Right ventricle myocardium superior (tissue), 1 donor: ENCODE measurements around the gene TM2D3. TPM values are rescaled to one million over a fixed set of nuclear protein-coding genes. Genes with fewer than 3 reads are reported as not detected.
"Not testable (repeated sequence)": the region's sequence is repeated elsewhere in the genome, so short reads cannot be mapped to it uniquely, and the experiment has no call there.

Source experiments
- ATAC-seq: fragments of 200-7000 bp; cut with Tn5 transposase; one replicate; pipeline ENCODE4 v1.9.1; 2020; ENCODE audit warnings: mild to moderate bottlenecking; ENCODE audit not compliant: poor library complexity
- DNase-seq: peaks from one replicate; pipeline ENCODE4 v3.0.0-alpha.2; 2020
- intact Hi-C: fragments of 100-400 bp; cut with DNase I; formaldehyde crosslinking; loops from one replicate; pipeline ENCODE4 v1.11.2; 2022
- total RNA-seq: library from RNA; stranded (reverse); fragmentation: NEBNext Ultra II Directional; extraction: Animal tissue kit (Norgen Biotek cat#: 25700); gene quantifications from one replicate; pipeline ENCODE4 v1.2.1, GENCODE V29; 2021
- donor health status: DM: no; HTN: yes; CAD: no; lungs with severe emphysema.

Gene TM2D3
- total RNA-seq, 1 donor from 2014 or later, result 56.3 TPM

GRCh38 chr15:101662203-101662602, 10.0 kb upstream of the TM2D3 start:
- DNase-seq, result no peak
- no peak for ATAC-seq
- intact Hi-C loops, result no loop called here

GRCh38 chr15:101660005-101660404, 7.8 kb upstream of the TM2D3 start:
- intact Hi-C loops, result no loop called here
- no peak for DNase-seq
- ATAC-seq, result no peak

- peak; percentile 47 for DNase-seq
- intact Hi-C loops, result no loop called here
- peak; percentile 68 for ATAC-seq
These were observed 6.0 kb upstream of the TM2D3 start for GRCh38 chr15:101657968-101658784.

- intact Hi-C loops, result no loop called here
- ATAC-seq, result no peak
- DNase-seq, result no peak
These were observed 5.0 kb upstream of the TM2D3 start for GRCh38 chr15:101657171-101657570.

GRCh38 chr15:101654624-101655337, 2.6 kb upstream of the TM2D3 start:
- not testable (repeated sequence) for DNase-seq, ATAC-seq
- intact Hi-C loops, result loop anchor here (5.0 kb wide), 1 partner anchor 352 kb away; no protein-coding TSS in a partner anchor

GRCh38 chr15:101654171-101654570, 2.0 kb upstream of the TM2D3 start:
- DNase-seq (no peak), ATAC-seq (no peak)
- intact Hi-C loops, result loop anchor here (5.0 kb wide), 1 partner anchor 352 kb away; no protein-coding TSS in a partner anchor

- peak; percentile 45 for DNase-seq
- peak; percentile 36 for ATAC-seq
- intact Hi-C loops, result loop anchor here (5.0 kb wide), 1 partner anchor 351 kb away; no protein-coding TSS in a partner anchor
These were observed 727 bp upstream of the TM2D3 start for GRCh38 chr15:101652786-101653430.

GRCh38 chr15:101651554-101652097, 555 bp downstream of the TM2D3 start:
- intact Hi-C loops, result loop anchor here (5.0 kb wide), 1 partner anchor 349 kb away; no protein-coding TSS in a partner anchor
- DNase-seq, result no peak
- peak; percentile 65 for ATAC-seq

GRCh38 chr15:101650145-101650544, 2.0 kb downstream of the TM2D3 start:
- intact Hi-C loops, result loop anchor here (5.0 kb wide), 1 partner anchor 348 kb away; no protein-coding TSS in a partner anchor
- no peak for ATAC-seq

GRCh38 chr15:101648356-101648755, 3.8 kb downstream of the TM2D3 start:
- intact Hi-C loops, result no loop called here
- ATAC-seq, result no peak
- no peak for DNase-seq

More at GRCh38 chr15:101650145-101650544, 2.0 kb downstream of the TM2D3 start:
- no peak for DNase-seq

GRCh38 chr15:101647251-101647650, 4.9 kb downstream of the TM2D3 start:
- intact Hi-C loops, result no loop called here
- DNase-seq (no peak), ATAC-seq (peak; percentile 1)

- peak; percentile 81 for ATAC-seq
- intact Hi-C loops, result no loop called here
These were observed 5.5 kb downstream of the TM2D3 start for GRCh38 chr15:101646672-101647071.

GRCh38 chr15:101642361-101642760, 9.8 kb downstream of the TM2D3 start:
- ATAC-seq, result peak; percentile 14
- intact Hi-C loops, result loop anchor here (5.0 kb wide), 1 partner anchor 100 kb away; no protein-coding TSS in a partner anchor

More at GRCh38 chr15:101646672-101647071, 5.5 kb downstream of the TM2D3 start:
- DNase-seq, result peak; percentile 63

GRCh38 chr15:101641894-101642293, 10.3 kb downstream of the TM2D3 start:
- intact Hi-C loops, result loop anchor here (5.0 kb wide), 1 partner anchor 100 kb away; no protein-coding TSS in a partner anchor
- ATAC-seq (peak; percentile 18), DNase-seq (no peak)

More at GRCh38 chr15:101642361-101642760, 9.8 kb downstream of the TM2D3 start:
- DNase-seq, result no peak

- ATAC-seq, result peak; percentile 68
- intact Hi-C loops, result loop anchor here (5.0 kb wide), 1 partner anchor 99 kb away; no protein-coding TSS in a partner anchor
- peak; percentile 78 for DNase-seq
These were observed 10.9 kb downstream of the TM2D3 start for GRCh38 chr15:101641129-101641764.

- ATAC-seq (no peak), DNase-seq (no peak)
- intact Hi-C loops, result loop anchor here (5.0 kb wide), 1 partner anchor 97 kb away; no protein-coding TSS in a partner anchor
These were observed 12.5 kb downstream of the TM2D3 start for GRCh38 chr15:101639667-101640066.

GRCh38 chr15:101637919-101638318, 14.3 kb downstream of the TM2D3 start:
- no peak for ATAC-seq
- no peak for DNase-seq
- intact Hi-C loops, result no loop called here

- DNase-seq, result no peak
- ATAC-seq, result no peak
- intact Hi-C loops, result no loop called here
These were observed 14.7 kb downstream of the TM2D3 start for GRCh38 chr15:101637516-101637915.
